PFSK-1 (cell line): ENCODE measurements around the gene NRXN3.

Source experiments
- TAF1 ChIP-seq: IDR thresholded peaks from 2 replicates; pipeline ENCODE4 v1.6.1; 2012; ENCODE audit warnings: low read length, control low read depth, borderline replicate concordance; ENCODE audit not compliant: insufficient read depth
- TF ChIP-seq, protein P1 (sequence below), 2 experiments: IDR thresholded peaks; 2 replicates each; pipeline versions ENCODE4 v1.6.1 to v1.8.0; 2011 to 2012; ENCODE audit warnings: low read depth in 2 of 2, low read length in 2 of 2, control low read depth in 1 of 2, inconsistent platforms in 1 of 2, mild to moderate bottlenecking in 1 of 2, moderate library complexity in 1 of 2; ENCODE audit not compliant: insufficient read depth in 1 of 2

DNA sequence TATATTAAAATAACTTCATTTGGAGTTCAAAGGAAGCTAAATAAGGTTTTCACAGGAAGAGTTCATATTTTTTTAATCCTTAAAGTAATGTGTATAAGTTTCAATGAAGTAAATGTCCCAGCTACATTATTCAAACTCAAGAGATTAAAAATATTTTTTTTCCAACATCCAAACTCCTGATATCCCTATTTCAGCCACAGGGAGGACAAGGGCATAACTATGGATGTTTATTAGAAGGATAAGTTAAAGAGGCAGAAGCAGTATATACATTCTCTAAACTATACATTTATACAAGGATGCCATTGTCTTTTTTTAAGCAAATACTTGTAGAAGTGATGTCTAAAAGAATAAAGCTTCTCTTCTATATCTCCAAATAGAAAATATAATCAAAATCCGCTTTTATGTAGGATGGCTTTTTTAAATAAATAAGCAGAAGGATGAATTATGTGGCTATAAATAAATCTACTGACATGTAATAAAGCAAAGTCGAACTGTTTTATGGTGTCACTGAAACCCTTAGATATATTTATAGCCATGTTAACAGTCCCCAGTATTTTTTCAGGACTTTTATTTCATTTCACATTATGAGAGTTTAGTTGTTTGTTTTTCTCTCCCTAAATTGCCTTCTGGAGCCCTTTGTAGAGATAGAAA lies 1104.6 kb downstream of the NRXN3 start:
- no peak for TF ChIP-seq TAF1
- TF ChIP-seq, protein P1, sequence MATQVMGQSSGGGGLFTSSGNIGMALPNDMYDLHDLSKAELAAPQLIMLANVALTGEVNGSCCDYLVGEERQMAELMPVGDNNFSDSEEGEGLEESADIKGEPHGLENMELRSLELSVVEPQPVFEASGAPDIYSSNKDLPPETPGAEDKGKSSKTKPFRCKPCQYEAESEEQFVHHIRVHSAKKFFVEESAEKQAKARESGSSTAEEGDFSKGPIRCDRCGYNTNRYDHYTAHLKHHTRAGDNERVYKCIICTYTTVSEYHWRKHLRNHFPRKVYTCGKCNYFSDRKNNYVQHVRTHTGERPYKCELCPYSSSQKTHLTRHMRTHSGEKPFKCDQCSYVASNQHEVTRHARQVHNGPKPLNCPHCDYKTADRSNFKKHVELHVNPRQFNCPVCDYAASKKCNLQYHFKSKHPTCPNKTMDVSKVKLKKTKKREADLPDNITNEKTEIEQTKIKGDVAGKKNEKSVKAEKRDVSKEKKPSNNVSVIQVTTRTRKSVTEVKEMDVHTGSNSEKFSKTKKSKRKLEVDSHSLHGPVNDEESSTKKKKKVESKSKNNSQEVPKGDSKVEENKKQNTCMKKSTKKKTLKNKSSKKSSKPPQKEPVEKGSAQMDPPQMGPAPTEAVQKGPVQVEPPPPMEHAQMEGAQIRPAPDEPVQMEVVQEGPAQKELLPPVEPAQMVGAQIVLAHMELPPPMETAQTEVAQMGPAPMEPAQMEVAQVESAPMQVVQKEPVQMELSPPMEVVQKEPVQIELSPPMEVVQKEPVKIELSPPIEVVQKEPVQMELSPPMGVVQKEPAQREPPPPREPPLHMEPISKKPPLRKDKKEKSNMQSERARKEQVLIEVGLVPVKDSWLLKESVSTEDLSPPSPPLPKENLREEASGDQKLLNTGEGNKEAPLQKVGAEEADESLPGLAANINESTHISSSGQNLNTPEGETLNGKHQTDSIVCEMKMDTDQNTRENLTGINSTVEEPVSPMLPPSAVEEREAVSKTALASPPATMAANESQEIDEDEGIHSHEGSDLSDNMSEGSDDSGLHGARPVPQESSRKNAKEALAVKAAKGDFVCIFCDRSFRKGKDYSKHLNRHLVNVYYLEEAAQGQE (IDR thresholded peaks at IDR 0.05; ENCODE audit: insufficient read depth in 1 of 2, low read depth in 2 of 2, low read length in 2 of 2): no peak
